NB4 (cell line): ENCODE measurements around the gene DSE.
A peak's percentile ranks its signal among the peaks of the same experiment; 100 is the strongest.
"Not testable (repeated sequence)": the region's sequence is repeated elsewhere in the genome, so short reads cannot be mapped to it uniquely, and the experiment has no call there.

Experiments used
- DNase-seq: peaks from one replicate; pipeline ENCODE4 v3.0.0; 2010; ENCODE audit warnings: low read depth
- H3K4me3 ChIP-seq: one replicate; pipeline ENCODE4 v1.5.1; 2011; ENCODE audit warnings: mild to moderate bottlenecking, low read depth, low read length, moderate library complexity
- CTCF ChIP-seq: IDR thresholded peaks from one replicate; pipeline ENCODE4 v1.5.1; 2012; ENCODE audit warnings: low read depth, low read length
- MAX ChIP-seq: IDR thresholded peaks from 2 replicates; pipeline ENCODE4 v1.6.1; 2011; ENCODE audit warnings: low read depth, low read length
- MYC ChIP-seq: IDR thresholded peaks from 2 replicates; pipeline ENCODE4 v1.6.1; 2011; ENCODE audit warnings: low read depth, low read length
- POLR2A ChIP-seq: IDR thresholded peaks from 2 replicates; pipeline ENCODE4 v1.6.1; 2011; ENCODE audit warnings: mild to moderate bottlenecking; ENCODE audit not compliant: insufficient read length; ENCODE audit errors: extremely low read depth

DSE gene

GRCh38 chr6:116370760-116371119, at the start of gene DSE:
Gene DSE, plus strand, starts transcription at chr6:116370947. Its CDS starts 28,304 bp downstream, at chr6:116399251.
- peak; percentile 79 for DNase-seq
- peak within 1 kb of the TSS; percentile 46 for H3K4me3 ChIP-seq
- TF ChIP-seq MAX: no peak
- TF ChIP-seq POLR2A: no peak
- no peak for TF ChIP-seq CTCF
- no peak for TF ChIP-seq MYC

GRCh38 chr6:116321933-116322332, 48.8 kb upstream of the DSE start:
- not testable (repeated sequence) for H3K4me3 ChIP-seq, DNase-seq

DNA sequence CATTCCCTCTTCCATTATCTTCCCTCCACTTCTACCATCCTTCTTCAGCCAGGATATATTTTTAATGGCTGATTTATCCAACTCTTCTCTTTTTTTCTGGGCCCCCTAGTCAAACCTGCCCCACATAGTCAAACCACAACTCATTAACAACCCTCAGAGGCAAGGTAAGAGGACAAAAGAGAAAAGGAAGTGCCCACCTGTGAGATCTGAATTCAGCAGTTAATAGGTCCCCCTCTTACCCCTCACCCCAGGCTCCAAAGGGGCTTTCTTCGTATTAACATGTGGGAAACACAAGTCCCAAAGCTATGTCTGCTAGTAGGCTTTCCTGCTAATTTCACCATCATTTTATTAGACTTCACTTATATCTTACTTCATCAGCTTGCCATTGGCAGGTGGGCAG, 46.9 kb upstream of the DSE start:
- no peak for DNase-seq
- TF ChIP-seq MYC: no peak
- no peak for TF ChIP-seq MAX
- no peak for TF ChIP-seq POLR2A
- no peak for TF ChIP-seq CTCF
- no peak overlapping the region for H3K4me3 ChIP-seq

GRCh38 chr6:116325634-116326132, 45.1 kb upstream of the DSE start:
- not testable (repeated sequence) for DNase-seq, H3K4me3 ChIP-seq

- H3K4me3 ChIP-seq: no peak overlapping the region
- DNase-seq: no peak
- TF ChIP-seq CTCF (no peak), MAX (no peak), MYC (no peak), POLR2A (no peak)
Observed at GRCh38 chr6:116326181-116326671, 44.5 kb upstream of the DSE start.

- no peak for TF ChIP-seq MAX
- TF ChIP-seq MYC: no peak
- TF ChIP-seq CTCF: no peak
- no peak for TF ChIP-seq POLR2A
- H3K4me3 ChIP-seq: no peak overlapping the region
- DNase-seq: no peak
Observed at GRCh38 chr6:116326996-116327395, 43.8 kb upstream of the DSE start.

GRCh38 chr6:116327803-116328527, 42.8 kb upstream of the DSE start:
- no peak overlapping the region for H3K4me3 ChIP-seq
- TF ChIP-seq MAX (no peak), POLR2A (no peak), MYC (no peak), CTCF (no peak)
- no peak for DNase-seq
